ENCODE data around the gene KIR2DL4. TPM values are rescaled to one million over a fixed set of nuclear protein-coding genes. Genes with fewer than 3 reads are reported as not detected.
"Not testable (repeated sequence)": the region's sequence is repeated elsewhere in the genome, so short reads cannot be mapped to it uniquely, and the experiment has no call there.

KIR2DL4 gene
- polyA plus RNA-seq, 3 donors, result not detected

DNA sequence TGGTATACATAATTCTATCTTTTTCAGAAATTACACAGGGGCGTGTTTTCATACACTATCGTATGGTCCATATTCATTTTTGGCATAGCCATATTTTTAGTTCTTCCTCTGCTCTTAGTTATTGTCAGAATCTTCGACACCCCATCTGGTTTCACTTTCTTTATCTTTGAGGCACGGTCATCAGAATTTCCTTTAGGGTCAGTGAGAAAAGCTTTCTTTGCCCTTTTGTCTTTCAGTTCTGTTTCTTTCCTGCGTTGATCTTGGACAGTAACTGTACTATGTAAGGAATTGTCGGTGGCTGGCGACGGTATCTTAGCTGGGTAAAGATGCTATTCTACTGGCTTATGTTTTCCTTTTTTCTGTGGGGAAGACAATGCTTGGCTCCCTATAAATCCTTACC is 10.6 kb upstream of the KIR2DL4 start:
- H3K27ac ChIP-seq (ENCODE audit: low read depth, low read length), result no peak overlapping the region
- WGBS, 3 donors, result 26 to 59% (median 27%) methylated on average over 8 of the region's 8 CpGs

DNA sequence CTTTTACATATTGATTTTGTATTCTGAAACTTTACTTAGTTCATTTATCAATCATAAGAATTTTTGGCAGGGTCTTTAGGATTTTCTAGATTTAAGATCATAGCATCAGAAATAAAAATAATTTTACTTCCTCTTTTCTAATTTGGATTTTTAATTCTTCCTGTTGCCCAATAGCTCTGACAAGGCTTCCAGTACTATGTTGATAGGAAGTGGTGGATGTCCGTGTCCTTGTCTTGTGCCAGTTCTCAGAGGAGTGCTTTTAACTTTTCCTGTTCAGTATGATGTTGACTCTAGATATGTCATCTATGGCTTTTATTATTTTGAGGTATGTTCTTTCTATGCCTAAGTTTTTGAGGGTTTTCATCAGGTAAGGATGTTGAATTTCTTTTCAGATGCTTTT is 7.7 kb upstream of the KIR2DL4 start:
- H3K27ac ChIP-seq (ENCODE audit: low read depth, low read length), result no peak overlapping the region
- 24 to 38% (median 27%) methylated on average over 1 of the region's 1 CpG for WGBS, 3 donors

DNA sequence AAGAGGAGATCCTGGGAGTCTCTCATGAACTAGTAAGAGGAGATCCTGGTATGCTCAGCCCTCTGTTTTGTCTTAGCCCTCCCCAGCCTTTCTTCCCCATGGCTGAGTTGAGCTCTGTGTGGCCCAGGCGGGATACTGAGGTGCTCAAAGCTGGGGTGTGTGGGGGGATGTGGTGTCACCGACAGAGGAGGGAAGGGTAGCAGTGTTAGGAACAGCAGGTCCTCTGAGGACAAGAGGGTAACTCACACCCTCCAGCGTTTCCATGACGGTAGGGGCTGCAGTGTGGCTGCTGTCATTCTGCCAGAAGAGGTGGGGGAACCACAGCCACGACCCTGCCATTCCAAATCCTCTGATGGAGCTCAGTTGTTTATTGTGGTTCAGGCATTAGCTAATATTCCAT is 691 bp downstream of the KIR2DL4 start:
- H3K27ac ChIP-seq (ENCODE audit: low read depth, low read length), result no peak overlapping the region
- 56 to 64% (median 63%) methylated on average over 5 of the region's 5 CpGs for WGBS, 3 donors

DNA sequence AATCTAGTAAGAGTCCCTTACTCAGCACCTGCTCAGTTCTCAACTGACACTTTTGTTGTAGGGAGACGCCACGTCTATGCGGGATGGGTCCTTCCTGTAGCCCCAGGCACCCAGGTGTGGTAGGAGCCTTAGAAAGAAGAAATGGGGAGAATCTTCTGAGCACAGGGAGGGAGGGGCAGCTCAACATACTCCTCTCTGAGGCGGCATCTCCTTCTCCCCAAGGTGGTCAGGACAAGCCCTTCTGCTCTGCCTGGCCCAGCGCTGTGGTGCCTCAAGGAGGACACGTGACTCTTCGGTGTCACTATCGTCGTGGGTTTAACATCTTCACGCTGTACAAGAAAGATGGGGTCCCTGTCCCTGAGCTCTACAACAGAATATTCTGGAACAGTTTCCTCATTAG is 1.2 kb downstream of the KIR2DL4 start:
- H3K27ac ChIP-seq (ENCODE audit: low read depth, low read length), result no peak overlapping the region
- 82 to 91% (median 89%) methylated on average over 10 of the region's 10 CpGs for WGBS, 3 donors

DNA sequence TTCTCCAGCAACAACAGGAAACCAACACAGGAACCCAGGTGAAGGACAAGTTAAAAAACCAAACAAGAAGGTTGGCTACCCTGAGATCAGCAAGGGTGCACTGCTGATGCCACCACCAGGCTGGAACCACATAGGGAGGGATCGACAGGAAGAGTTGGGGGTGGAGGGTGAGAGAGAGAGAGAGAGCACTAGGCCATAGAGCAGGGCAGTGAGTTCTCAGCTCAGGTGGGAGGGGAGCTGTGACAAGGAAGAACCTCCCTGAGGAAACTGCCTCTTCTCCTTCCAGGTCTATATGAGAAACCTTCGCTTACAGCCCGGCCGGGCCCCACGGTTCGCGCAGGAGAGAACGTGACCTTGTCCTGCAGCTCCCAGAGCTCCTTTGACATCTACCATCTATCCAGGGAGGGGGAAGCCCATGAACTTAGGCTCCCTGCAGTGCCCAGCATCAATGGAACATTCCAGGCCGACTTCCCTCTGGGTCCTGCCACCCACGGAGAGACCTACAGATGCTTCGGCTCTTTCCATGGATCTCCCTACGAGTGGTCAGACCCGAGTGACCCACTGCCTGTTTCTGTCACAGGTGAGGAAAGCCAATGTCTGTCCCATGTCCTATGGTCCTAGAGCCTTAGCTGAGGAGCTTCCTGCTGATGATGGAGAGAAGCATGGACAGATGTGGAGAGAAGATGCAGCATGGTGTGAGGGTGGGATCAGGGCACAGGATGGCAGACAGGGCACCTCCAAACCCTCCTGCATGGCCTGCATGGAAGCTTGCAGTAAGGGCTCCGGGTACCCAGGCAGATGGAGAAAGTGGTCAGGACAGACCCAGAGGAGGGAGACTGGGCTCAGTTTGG is 2.5 kb downstream of the KIR2DL4 start:
- 72 to 89% (median 83%) methylated on average over 14 of the region's 14 CpGs for WGBS, 3 donors
- no peak overlapping the region for H3K27ac ChIP-seq (ENCODE audit: low read depth, low read length)

DNA sequence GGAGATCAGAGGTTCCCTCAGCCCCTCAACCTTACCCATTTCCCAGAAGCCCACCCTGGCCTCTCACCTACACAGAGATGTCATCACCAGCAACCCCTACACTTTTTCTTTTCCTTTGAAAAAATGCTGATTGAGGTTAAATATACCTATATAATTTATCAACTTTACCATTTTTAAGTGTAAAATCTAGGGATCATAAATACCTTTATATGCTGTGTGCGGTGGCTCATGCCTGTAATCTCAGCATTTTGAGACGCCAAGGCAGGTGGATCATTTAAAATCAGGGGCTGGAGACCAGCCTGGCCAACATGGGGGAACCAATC is 3.1 kb downstream of the KIR2DL4 start:
- WGBS, 3 donors, result 58 to 84% (median 61%) methylated on average over 2 of the region's 2 CpGs
- no peak overlapping the region for H3K27ac ChIP-seq (ENCODE audit: low read depth, low read length)

DNA sequence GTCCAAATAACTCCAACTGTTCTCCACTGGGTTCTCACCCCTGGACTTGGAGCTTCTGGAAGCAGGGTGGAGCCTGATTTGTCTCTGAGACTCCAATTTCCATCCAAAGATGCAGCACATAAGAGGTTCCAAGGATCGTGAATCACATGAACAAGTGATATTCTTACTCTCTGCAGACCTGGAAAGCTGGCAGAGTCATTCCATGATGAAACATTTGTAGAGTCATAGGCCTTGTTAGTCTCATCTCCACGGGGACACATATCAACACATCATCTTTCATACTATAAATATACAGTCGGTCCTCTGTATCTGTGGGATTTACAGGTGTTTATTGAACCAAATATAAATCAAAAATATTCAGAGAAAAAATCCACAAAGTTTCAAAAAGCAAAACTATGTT is 11.2 kb downstream of the KIR2DL4 start:
- 49 to 64% (median 63%) methylated on average over 3 of the region's 3 CpGs for WGBS, 3 donors
- H3K27ac ChIP-seq (ENCODE audit: low read depth, low read length), result not testable (repeated sequence)

DNA sequence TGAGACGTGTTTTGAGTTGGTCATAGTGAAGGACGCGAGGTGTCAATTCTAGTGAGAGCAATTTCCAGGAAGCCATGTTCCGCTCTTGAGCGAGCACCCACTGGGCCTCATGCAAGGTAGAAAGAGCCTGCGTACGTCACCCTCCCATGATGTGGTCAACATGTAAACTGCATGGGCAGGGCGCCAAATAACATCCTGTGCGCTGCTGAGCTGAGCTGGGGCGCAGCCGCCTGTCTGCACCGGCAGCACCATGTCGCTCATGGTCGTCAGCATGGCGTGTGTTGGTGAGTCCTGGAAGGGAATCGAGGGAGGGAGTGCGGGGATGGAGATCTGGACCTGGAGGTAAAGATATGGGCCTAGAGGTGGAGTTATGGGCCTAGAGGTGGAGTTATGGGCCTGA is 12.8 kb downstream of the KIR2DL4 start, which contains the start of gene KIR3DL1:
KIR3DL1 (plus strand) TSS at position 218 of the 400 bp plus-strand sequence.
- H3K27ac ChIP-seq (ENCODE audit: low read depth, low read length), result not testable (repeated sequence)
- WGBS, 3 donors, result 83 to 92% (median 87%) methylated on average over 12 to 17 of the region's 17 CpGs

DNA sequence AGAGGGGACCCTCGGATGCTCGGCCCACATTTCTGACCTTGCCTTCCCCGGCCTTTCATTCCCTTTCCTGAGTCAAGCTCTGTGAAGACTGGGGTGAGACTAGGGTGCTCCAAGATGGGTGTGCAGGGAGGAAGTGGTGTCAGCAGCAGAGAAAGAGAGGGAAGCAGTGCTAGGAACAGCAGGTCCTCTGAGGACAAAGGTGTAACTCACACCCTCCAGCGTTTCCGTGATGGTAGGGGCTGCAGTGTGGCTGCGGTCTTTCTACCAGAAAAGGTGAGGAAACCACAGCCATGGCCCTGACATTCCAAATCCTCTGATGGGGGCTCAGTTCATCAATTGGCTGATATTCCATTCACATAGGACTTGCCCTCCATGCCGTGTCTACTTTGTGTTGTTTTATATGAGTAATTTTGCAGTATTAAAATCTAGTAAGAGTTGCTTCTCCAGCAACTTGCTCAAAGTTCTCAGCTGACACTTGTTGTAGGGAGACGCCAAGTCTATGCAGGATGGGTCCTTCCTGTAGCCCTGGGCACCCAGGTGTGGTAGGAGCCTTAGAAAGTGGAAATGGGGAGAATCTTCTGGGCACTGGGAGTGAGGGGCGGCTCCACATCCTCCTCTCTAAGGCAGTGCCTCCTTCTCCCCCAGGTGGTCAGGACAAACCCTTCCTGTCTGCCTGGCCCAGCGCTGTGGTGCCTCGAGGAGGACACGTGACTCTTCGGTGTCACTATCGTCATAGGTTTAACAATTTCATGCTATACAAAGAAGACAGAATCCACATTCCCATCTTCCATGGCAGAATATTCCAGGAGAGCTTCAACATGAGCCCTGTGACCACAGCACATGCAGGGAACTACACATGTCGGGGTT is 14.5 kb downstream of the KIR2DL4 start:
- no peak overlapping the region for H3K27ac ChIP-seq (ENCODE audit: low read depth, low read length)
- 72 to 85% (median 84%) methylated on average over 15 of the region's 15 CpGs for WGBS, 3 donors

DNA sequence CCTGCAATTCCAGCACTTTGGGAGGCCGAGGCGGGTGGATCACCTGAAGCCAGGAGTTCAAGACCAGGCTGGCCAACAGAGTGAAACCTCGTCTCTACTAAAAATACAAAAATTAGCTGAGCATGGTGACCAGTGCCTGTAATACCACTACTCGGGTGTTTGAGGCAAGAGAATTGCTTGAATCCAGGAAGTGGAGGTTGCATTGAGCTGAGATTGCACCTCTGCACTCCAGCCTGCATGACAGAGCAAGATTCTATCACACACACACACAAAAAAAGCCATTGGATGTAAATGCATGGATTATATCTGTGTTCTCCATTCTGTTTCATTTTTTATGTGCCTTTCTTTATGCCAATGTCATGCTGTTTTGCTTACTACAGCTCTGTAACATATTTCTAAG is 21.0 kb downstream of the KIR2DL4 start:
- not testable (repeated sequence) for H3K27ac ChIP-seq (ENCODE audit: low read depth, low read length)
- WGBS, 3 donors, result 41 to 60% (median 56%) methylated on average over 3 to 4 of the region's 4 CpGs

DNA sequence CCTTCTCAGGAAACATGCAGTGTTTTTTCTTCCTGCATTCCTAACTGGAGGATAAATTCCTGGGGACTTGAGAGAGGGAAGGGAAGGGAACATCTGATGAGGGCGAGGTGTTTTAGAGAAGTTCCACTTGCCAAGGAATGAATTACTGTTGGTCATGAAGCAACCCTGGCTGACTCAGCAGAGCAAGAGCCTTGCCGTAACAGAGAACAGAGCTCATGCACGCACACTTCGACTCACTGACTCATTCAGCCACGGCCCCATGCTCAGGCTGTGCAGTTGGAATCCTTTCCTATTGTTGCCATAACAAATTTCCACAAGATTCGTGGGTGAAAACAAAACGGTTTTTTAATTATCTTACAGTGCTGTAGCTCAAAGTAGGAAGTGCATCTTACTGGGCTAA is 21.9 kb downstream of the KIR2DL4 start:
- not testable (repeated sequence) for H3K27ac ChIP-seq (ENCODE audit: low read depth, low read length)
- 44 to 51% (median 48%) methylated on average over 7 of the region's 7 CpGs for WGBS, 3 donors

DNA sequence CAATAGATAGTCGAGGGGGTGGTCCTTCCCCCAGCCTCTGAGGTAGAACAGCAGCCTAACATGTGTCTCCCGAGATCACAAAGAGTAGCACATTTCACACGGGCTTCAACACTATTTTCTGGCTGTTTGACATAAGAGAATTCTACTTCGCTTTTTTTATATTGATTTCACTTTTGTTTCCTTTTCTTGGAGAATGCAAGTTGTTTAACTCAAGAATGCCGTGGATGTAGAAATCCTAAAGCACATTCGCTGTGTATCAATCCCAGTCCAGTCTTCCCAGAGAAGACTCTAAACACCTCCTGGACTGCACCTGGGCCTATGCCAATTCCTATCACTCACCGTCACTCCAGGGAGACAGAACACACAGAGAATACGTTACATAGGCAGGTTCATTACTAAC is 24.7 kb downstream of the KIR2DL4 start:
- not testable (repeated sequence) for H3K27ac ChIP-seq (ENCODE audit: low read depth, low read length)
- 69 to 81% (median 79%) methylated on average over 7 of the region's 8 CpGs for WGBS, 3 donors

DNA sequence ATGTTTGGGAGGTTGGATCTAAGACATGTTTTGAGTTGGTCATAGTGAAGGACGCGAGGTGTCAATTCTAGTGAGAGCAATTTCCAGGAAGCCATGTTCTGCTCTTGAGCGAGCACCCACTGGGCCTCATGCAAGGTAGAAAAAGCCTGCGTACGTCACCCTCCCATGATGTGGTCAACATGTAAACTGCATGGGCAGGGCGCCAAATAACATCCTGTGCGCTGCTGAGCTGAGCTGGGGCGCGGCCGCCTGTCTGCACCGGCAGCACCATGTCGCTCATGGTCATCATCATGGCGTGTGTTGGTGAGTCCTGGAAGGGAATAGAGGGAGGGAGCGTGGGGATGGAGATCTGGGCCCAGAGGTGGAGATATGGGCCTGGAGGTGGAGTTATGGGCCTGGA is 29.1 kb downstream of the KIR2DL4 start, which contains the start of gene KIR2DS4:
KIR2DS4 (plus strand) TSS at position 181 of the 400 bp plus-strand sequence.
- WGBS, 3 donors, result 86 to 93% (median 92%) methylated on average over 14 of the region's 14 CpGs
- H3K27ac ChIP-seq (ENCODE audit: low read depth, low read length), result not testable (repeated sequence)

DNA sequence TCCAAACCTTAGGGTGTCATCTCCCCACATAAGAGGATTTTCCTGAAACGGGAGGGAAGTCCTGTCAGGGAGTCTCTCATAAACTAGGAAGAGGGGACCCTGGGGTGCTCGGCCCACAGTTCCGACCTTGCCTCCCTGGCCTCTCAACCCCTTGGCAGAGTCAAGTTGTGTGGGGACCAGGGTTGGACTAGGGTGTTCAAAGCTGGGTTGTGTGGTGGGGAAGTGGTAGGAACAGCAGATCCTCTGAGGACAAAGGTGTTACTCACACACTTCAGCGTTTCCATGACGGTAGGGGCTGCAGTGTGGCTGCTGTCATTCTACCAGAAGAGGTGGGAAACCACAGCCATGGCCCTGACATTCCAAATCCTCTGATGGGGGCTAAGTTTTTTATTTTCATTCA is 31.7 kb downstream of the KIR2DL4 start:
- H3K27ac ChIP-seq (ENCODE audit: low read depth, low read length), result not testable (repeated sequence)
- 69 to 88% (median 70%) methylated on average over 5 of the region's 5 CpGs for WGBS, 3 donors

DNA sequence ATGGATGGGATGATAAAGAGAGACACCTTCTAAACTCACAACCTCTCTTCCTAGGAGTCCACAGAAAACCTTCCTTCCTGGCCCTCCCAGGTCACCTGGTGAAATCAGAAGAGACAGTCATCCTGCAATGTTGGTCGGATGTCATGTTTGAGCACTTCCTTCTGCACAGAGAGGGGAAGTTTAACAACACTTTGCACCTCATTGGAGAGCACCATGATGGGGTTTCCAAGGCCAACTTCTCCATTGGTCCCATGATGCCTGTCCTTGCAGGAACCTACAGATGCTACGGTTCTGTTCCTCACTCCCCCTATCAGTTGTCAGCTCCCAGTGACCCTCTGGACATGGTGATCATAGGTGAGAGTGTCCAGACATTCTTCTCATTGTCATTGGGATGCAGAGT is 34.1 kb downstream of the KIR2DL4 start:
- not testable (repeated sequence) for H3K27ac ChIP-seq (ENCODE audit: low read depth, low read length)
- WGBS, 3 donors, result 28 to 55% (median 35%) methylated on average over 2 of the region's 2 CpGs

DNA sequence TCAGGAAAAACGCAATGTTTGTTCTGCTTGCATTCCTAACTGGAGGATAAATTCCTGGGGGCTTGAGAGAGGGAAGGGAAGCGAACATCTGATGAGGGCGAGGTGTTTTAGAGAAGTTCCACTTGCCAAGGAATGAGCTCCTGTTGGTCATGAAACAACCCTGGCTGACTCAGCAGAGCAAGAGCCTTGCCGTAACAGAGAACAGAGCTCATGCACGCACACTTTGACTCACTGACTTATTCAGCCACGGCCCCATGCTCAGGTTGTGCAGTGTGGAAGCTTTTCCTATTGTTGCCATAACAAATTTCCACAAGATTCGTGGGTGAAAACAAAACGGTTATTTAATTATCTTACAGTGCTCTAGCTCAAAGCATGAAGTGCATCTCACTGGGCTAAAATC is 39.8 kb downstream of the KIR2DL4 start:
- 58 to 70% (median 61%) methylated on average over 8 of the region's 8 CpGs for WGBS, 3 donors
- not testable (repeated sequence) for H3K27ac ChIP-seq (ENCODE audit: low read depth, low read length)

DNA sequence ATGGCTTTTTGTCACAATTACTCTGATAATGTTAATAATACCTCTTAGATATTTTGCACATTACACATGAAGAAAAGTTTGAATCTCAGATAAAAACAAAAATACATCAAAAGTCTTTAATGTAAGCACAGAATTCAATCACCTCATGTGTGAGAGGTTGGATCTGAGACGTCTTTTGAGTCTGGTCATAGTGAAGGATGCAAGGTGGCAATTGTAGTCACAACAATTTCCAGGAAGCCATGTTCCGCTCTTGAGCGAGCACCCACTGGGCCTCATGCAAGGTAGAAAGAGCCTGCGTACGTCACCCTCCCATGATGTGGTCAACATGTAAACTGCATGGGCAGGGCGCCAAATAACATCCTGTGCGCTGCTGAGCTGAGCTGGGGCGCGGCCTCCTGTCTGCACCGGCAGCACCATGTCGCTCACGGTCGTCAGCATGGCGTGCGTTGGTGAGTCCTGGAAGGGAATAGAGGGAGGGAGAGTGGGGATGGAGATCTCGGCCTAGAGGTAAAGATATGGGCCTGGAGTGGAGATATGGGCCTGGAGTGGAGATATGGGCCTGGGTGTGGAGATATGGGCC is 46.7 kb downstream of the KIR2DL4 start, which contains the start of gene KIR3DL2:
KIR3DL2 (plus strand) TSS at position 383 of the 580 bp plus-strand sequence; CDS start at position 416, 33 bp downstream.
- 86 to 90% (median 87%) methylated on average over 15 to 16 of the region's 16 CpGs for WGBS, 3 donors
- H3K27ac ChIP-seq (ENCODE audit: low read depth, low read length), result not testable (repeated sequence)

DNA sequence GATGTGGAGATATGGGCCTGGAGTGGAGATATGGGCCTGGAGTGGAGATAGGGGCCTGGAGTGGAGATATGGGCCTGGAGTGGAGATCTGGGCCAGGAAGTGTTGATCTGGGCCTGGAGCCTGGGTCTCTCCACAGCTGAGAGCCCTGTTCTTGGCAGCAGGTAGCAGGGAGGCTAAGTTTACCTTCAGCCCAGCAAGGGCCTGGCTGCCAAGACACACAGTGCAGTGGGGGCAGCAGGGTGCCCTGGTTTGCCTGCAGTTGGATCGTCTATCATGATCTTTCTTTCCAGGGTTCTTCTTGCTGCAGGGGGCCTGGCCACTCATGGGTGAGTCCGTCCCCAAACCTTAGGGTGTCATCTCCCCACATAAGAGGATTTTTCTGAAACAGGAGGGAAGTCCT is 47.5 kb downstream of the KIR2DL4 start:
- H3K27ac ChIP-seq (ENCODE audit: low read depth, low read length), result no peak overlapping the region
- WGBS, 3 donors, result 38 to 75% (median 40%) methylated on average over 2 of the region's 2 CpGs

DNA sequence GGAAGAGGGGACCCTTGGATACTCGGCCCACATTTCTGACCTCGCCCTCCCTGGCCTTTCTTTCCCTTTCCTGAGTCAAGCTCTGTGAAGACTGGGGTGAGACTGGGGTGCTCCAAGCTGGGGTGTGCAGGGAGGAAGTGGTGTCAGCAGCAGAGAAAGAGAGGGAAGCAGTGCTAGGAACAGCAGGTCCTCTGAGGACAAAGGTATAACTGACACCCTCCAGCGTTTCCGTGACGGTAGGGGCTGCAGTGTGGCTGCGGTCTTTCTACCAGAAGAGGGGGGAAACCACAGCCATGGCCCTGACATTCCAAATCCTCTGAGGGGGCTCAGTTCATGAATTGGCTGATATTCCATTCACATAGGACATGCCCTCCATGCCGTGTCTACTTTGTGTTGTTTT is 47.9 kb downstream of the KIR2DL4 start:
- H3K27ac ChIP-seq (ENCODE audit: low read depth, low read length), result no peak overlapping the region
- WGBS, 3 donors, result 57 to 77% (median 62%) methylated on average over 7 of the region's 7 CpGs
